HCT116 (cell line): ENCODE measurements around the gene LIX1.

Source experiments
- CEBPB ChIP-seq: IDR thresholded peaks from 2 replicates; pipeline ENCODE4 v1.6.1; 2012; ENCODE audit warnings: low read depth
- EZH2 ChIP-seq: fragments of 200-600 bp; sonication (generic); IDR thresholded peaks from 2 replicates; pipeline ENCODE4 v1.6.1; 2017; ENCODE audit warnings: antibody characterized with exemption, mixed run types
- EZH2phosphoT487 ChIP-seq: fragments of 200-600 bp; IDR thresholded peaks from 2 replicates; pipeline ENCODE4 v1.6.1; 2018; ENCODE audit warnings: antibody characterized with exemption, borderline replicate concordance
- POLR2A ChIP-seq: IDR thresholded peaks from 2 replicates; pipeline ENCODE4 v1.7.0; 2011; ENCODE audit warnings: borderline replicate concordance; ENCODE audit not compliant: insufficient read depth, insufficient read length; ENCODE audit errors: extremely low read depth
- POLR2AphosphoS5 ChIP-seq: IDR thresholded peaks from 2 replicates; pipeline ENCODE4 v1.6.1; 2011; ENCODE audit warnings: mild to moderate bottlenecking, low read depth, low read length, moderate library complexity
- RAD21 ChIP-seq: IDR thresholded peaks from 2 replicates; pipeline ENCODE4 v1.6.1; 2012; ENCODE audit warnings: low read depth, mild to moderate bottlenecking
- SIN3A ChIP-seq: IDR thresholded peaks from 2 replicates; pipeline ENCODE4 v1.6.1; 2012; ENCODE audit warnings: low read depth
- ZBTB33 ChIP-seq: IDR thresholded peaks from 2 replicates; pipeline ENCODE4 v1.6.1; 2011; ENCODE audit warnings: mild to moderate bottlenecking, low read length, moderate library complexity; ENCODE audit not compliant: insufficient replicate concordance; ENCODE audit errors: extremely low read depth
- ZNF274 ChIP-seq: fragments of 200-500 bp; sonication (Bioruptor generic); IDR thresholded peaks from 2 replicates; pipeline ENCODE4 v1.6.1; 2014; ENCODE audit warnings: mild to moderate bottlenecking, low read depth, low read length, inconsistent platforms
- TF ChIP-seq, protein P1 (sequence below), 3 experiments: fragments of 200-600 bp in 1 of 3; sonication (generic) in 1 of 3; IDR thresholded peaks in 2 of 3; conservative IDR thresholded peaks in 1 of 3; 2 replicates each; pipeline ENCODE4 v1.5.1; 2012 to 2017; ENCODE audit warnings: low read depth in 2 of 3, low read length in 2 of 3, antibody characterized with exemption in 1 of 3, borderline replicate concordance in 1 of 3, control low read depth in 1 of 3, mild to moderate bottlenecking in 1 of 3, mixed read lengths in 1 of 3, mixed run types in 1 of 3, moderate library complexity in 1 of 3; ENCODE audit not compliant: insufficient read depth in 1 of 3
- TF ChIP-seq, protein P2 (sequence below): IDR thresholded peaks from 2 replicates; pipeline ENCODE4 v1.6.1; 2012

- TF ChIP-seq, protein P1, sequence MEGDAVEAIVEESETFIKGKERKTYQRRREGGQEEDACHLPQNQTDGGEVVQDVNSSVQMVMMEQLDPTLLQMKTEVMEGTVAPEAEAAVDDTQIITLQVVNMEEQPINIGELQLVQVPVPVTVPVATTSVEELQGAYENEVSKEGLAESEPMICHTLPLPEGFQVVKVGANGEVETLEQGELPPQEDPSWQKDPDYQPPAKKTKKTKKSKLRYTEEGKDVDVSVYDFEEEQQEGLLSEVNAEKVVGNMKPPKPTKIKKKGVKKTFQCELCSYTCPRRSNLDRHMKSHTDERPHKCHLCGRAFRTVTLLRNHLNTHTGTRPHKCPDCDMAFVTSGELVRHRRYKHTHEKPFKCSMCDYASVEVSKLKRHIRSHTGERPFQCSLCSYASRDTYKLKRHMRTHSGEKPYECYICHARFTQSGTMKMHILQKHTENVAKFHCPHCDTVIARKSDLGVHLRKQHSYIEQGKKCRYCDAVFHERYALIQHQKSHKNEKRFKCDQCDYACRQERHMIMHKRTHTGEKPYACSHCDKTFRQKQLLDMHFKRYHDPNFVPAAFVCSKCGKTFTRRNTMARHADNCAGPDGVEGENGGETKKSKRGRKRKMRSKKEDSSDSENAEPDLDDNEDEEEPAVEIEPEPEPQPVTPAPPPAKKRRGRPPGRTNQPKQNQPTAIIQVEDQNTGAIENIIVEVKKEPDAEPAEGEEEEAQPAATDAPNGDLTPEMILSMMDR (IDR thresholded peaks at IDR 0.05 in 2 of 3, conservative IDR thresholded peaks at IDR 0.05 in 1 of 3; ENCODE audit: borderline replicate concordance in 1 of 3, insufficient read depth in 1 of 3, low read depth in 2 of 3, low read length in 2 of 3) = no peak
- TF ChIP-seq ZBTB33 (no peak), ZNF274 (no peak), POLR2A (no peak), CEBPB (no peak), RAD21 (no peak), SIN3A (no peak), EZH2phosphoT487 (no peak), POLR2AphosphoS5 (no peak), EZH2 (no peak)
- TF ChIP-seq, protein P2, sequence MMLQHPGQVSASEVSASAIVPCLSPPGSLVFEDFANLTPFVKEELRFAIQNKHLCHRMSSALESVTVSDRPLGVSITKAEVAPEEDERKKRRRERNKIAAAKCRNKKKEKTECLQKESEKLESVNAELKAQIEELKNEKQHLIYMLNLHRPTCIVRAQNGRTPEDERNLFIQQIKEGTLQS = no peak
These were observed 80.4 kb downstream of the LIX1 start for GRCh38 chr5:97062046-97062445.
